ENCODE measurements around the gene DNER.

Gene DNER

GRCh38 chr2:229437467-229437866 is 276.9 kb downstream of the DNER start:
- Histone ChIP-seq H3K4me1 (ENCODE audit: insufficient read depth, low read length, severe bottlenecking) (no peaks in the 10 kb centered on the region), H4K20me1 (ENCODE audit: insufficient read depth, low read length) (no peaks in the 10 kb centered on the region), H3K4me3 (ENCODE audit: low read depth, low read length, poor library complexity, severe bottlenecking) (no peak overlapping the region), H3K36me3 (ENCODE audit: insufficient read depth, low read length) (no peaks in the 10 kb centered on the region), H2AFZ (ENCODE audit: low read length) (no peak overlapping the region), H3K27me3 (ENCODE audit: insufficient read depth, low read length) (no peaks in the 10 kb centered on the region), H3K79me2 (ENCODE audit: insufficient read depth, low read length) (no peaks in the 10 kb centered on the region), H3K4me2 (ENCODE audit: low read length) (no peak overlapping the region), H3K27ac (ENCODE audit: low read depth, low read length, poor library complexity, severe bottlenecking) (no peak overlapping the region), H3K9me3 (ENCODE audit: low read length) (no peaks in the 10 kb centered on the region), H3K9ac (ENCODE audit: low read length) (no peak overlapping the region), H3F3A (ENCODE audit: insufficient read depth, low read length) (no peaks in the 10 kb centered on the region), H3K9me2 (ENCODE audit: low read depth, low read length) (no peaks in the 10 kb centered on the region)
- TF ChIP-seq EZH2 (IDR thresholded peaks at IDR 0.05; ENCODE audit: borderline replicate concordance, low read length) (no peak), CTCF (IDR thresholded peaks at IDR 0.05; ENCODE audit: low read length) (no peak)

GRCh38 chr2:229434187-229434586 is 280.2 kb downstream of the DNER start:
- Histone ChIP-seq H3K4me3 (ENCODE audit: low read depth, low read length, poor library complexity, severe bottlenecking) (no peak overlapping the region), H3K27me3 (ENCODE audit: insufficient read depth, low read length) (no peaks in the 10 kb centered on the region), H3K9me3 (ENCODE audit: low read length) (no peaks in the 10 kb centered on the region), H3K4me2 (ENCODE audit: low read length) (no peak overlapping the region), H3K27ac (ENCODE audit: low read depth, low read length, poor library complexity, severe bottlenecking) (no peak overlapping the region), H3K9ac (ENCODE audit: low read length) (no peak overlapping the region), H3F3A (ENCODE audit: insufficient read depth, low read length) (no peaks in the 10 kb centered on the region), H3K36me3 (ENCODE audit: insufficient read depth, low read length) (no peaks in the 10 kb centered on the region), H3K4me1 (ENCODE audit: insufficient read depth, low read length, severe bottlenecking) (no peaks in the 10 kb centered on the region), H2AFZ (ENCODE audit: low read length) (no peak overlapping the region), H3K79me2 (ENCODE audit: insufficient read depth, low read length) (no peaks in the 10 kb centered on the region), H4K20me1 (ENCODE audit: insufficient read depth, low read length) (no peaks in the 10 kb centered on the region), H3K9me2 (ENCODE audit: low read depth, low read length) (no peaks in the 10 kb centered on the region)
- no peak for TF ChIP-seq CTCF (IDR thresholded peaks at IDR 0.05; ENCODE audit: low read length)
- no peak for TF ChIP-seq EZH2 (IDR thresholded peaks at IDR 0.05; ENCODE audit: borderline replicate concordance, low read length)

- Histone ChIP-seq H3F3A (ENCODE audit: insufficient read depth, low read length) (no peaks in the 10 kb centered on the region), H3K9me3 (ENCODE audit: low read length) (no peaks in the 10 kb centered on the region), H2AFZ (ENCODE audit: low read length) (no peak overlapping the region), H3K9ac (ENCODE audit: low read length) (no peak overlapping the region), H4K20me1 (ENCODE audit: insufficient read depth, low read length) (no peaks in the 10 kb centered on the region), H3K4me2 (ENCODE audit: low read length) (no peak overlapping the region), H3K27me3 (ENCODE audit: insufficient read depth, low read length) (no peaks in the 10 kb centered on the region), H3K27ac (ENCODE audit: low read depth, low read length, poor library complexity, severe bottlenecking) (no peak overlapping the region), H3K4me1 (ENCODE audit: insufficient read depth, low read length, severe bottlenecking) (no peaks in the 10 kb centered on the region), H3K36me3 (ENCODE audit: insufficient read depth, low read length) (no peaks in the 10 kb centered on the region), H3K9me2 (ENCODE audit: low read depth, low read length) (no peaks in the 10 kb centered on the region), H3K4me3 (ENCODE audit: low read depth, low read length, poor library complexity, severe bottlenecking) (no peak overlapping the region), H3K79me2 (ENCODE audit: insufficient read depth, low read length) (no peaks in the 10 kb centered on the region)
- TF ChIP-seq CTCF (IDR thresholded peaks at IDR 0.05; ENCODE audit: low read length) = no peak
- no peak for TF ChIP-seq EZH2 (IDR thresholded peaks at IDR 0.05; ENCODE audit: borderline replicate concordance, low read length)
Observed at GRCh38 chr2:229433351-229433750, 281.0 kb downstream of the DNER start.
